WTC11 (cell line): ENCODE data around the gene CWC15. TPM values are rescaled to one million over a fixed set of nuclear protein-coding genes. Genes with fewer than 3 reads are reported as not detected.

ENCODE experiments used
- ATAC-seq: fragments of 200-7000 bp; cut with Tn5 transposase; 2 replicates; pipeline ENCODE4 v1.10.0; 2021; ENCODE audit warnings: mild to moderate bottlenecking, moderate library complexity
- CTCF ChIA-PET: fragments of 300-600 bp; sonication (Branson Sonifier 250); formaldehyde crosslinking; loops from one replicate; lab custom pipeline; 2021; ENCODE audit warnings: antibody characterized with exemption; lab: Charles Lee
- POLR2A ChIA-PET: fragments of 350-600 bp; sonication (Branson Sonifier 250); formaldehyde crosslinking; loops from one replicate; lab custom pipeline; 2021; ENCODE audit warnings: antibody characterized with exemption; lab: Charles Lee
- DNase-seq: peaks from one replicate; pipeline ENCODE4 v3.0.0; 2021; ENCODE audit warnings: low spot score
- H3K27ac Mint-ChIP-seq: 2 replicates; pipeline ENCODE4 v1.8.0; 2021; ENCODE audit warnings: mixed read lengths
- H3K27me3 Mint-ChIP-seq: 2 replicates; pipeline ENCODE4 v1.8.0; 2021; ENCODE audit warnings: low read depth, mild to moderate bottlenecking, moderate library complexity, mixed read lengths
- H3K36me3 Mint-ChIP-seq: 2 replicates; pipeline ENCODE4 v1.8.0; 2021; ENCODE audit warnings: mixed read lengths
- H3K4me1 Mint-ChIP-seq: 2 replicates; pipeline ENCODE4 v1.8.0; 2022; ENCODE audit warnings: mixed read lengths
- H3K4me3 Mint-ChIP-seq: 2 replicates; pipeline ENCODE4 v1.8.0; 2021; ENCODE audit warnings: mild to moderate bottlenecking, moderate library complexity, mixed read lengths
- H3K9me3 Mint-ChIP-seq: 2 replicates; pipeline ENCODE4 v1.8.0; 2021; ENCODE audit warnings: mixed read lengths
- ATF1 ChIP-seq: sonication (generic); formaldehyde crosslinking; IDR thresholded peaks from 2 replicates; pipeline ENCODE4 v1.8.1; 2023; ENCODE audit warnings: mild to moderate bottlenecking, moderate library complexity, missing genetic modification reagents
- ATF6 ChIP-seq: sonication (generic); formaldehyde crosslinking; IDR thresholded peaks from 2 replicates; pipeline ENCODE4 v1.8.1; 2023; ENCODE audit warnings: mild to moderate bottlenecking, missing genetic modification reagents
- CBFB ChIP-seq: sonication (generic); formaldehyde crosslinking; IDR thresholded peaks from 2 replicates; pipeline ENCODE4 v1.8.1; 2022; ENCODE audit warnings: mild to moderate bottlenecking, low read depth, missing genetic modification reagents
- CDX4 ChIP-seq: fragments of 250-450 bp; sonication (Bioruptor Pico); IDR thresholded peaks from 2 replicates; pipeline ENCODE4 v1.9.0; 2021; ENCODE audit warnings: moderate library complexity, mild to moderate bottlenecking, inconsistent platforms, borderline replicate concordance
- CREB1 ChIP-seq: sonication (generic); formaldehyde crosslinking; IDR thresholded peaks from 2 replicates; pipeline ENCODE4 v1.8.0; 2023; ENCODE audit warnings: mild to moderate bottlenecking, missing genetic modification reagents
- E2F1 ChIP-seq: sonication (generic); formaldehyde crosslinking; IDR thresholded peaks from 2 replicates; pipeline ENCODE4 v1.8.0; 2022; ENCODE audit warnings: mild to moderate bottlenecking, missing genetic modification reagents
- EMX1 ChIP-seq: fragments of 250-450 bp; sonication (Bioruptor Pico); IDR thresholded peaks from 2 replicates; pipeline ENCODE4 v1.8.0; 2021; ENCODE audit warnings: mild to moderate bottlenecking
- ERG ChIP-seq: fragments of 250-450 bp; sonication (Bioruptor Pico); IDR thresholded peaks from 2 replicates; pipeline ENCODE4 v1.8.0; 2021; ENCODE audit warnings: mild to moderate bottlenecking
- ETV6 ChIP-seq: sonication (generic); formaldehyde crosslinking; IDR thresholded peaks from 2 replicates; pipeline ENCODE4 v1.8.1; 2022; ENCODE audit warnings: mild to moderate bottlenecking, missing genetic modification reagents
- FOXJ3 ChIP-seq: sonication (generic); formaldehyde crosslinking; IDR thresholded peaks from 2 replicates; pipeline ENCODE4 v1.9.0; 2021; ENCODE audit warnings: missing genetic modification reagents, mild to moderate bottlenecking, borderline replicate concordance
- FOXP1 ChIP-seq: sonication (generic); formaldehyde crosslinking; IDR thresholded peaks from 2 replicates; pipeline ENCODE4 v1.8.0; 2022; ENCODE audit warnings: missing genetic modification reagents, mild to moderate bottlenecking, moderate library complexity, borderline replicate concordance
- HMGXB4 ChIP-seq: sonication (generic); formaldehyde crosslinking; IDR thresholded peaks from 2 replicates; pipeline ENCODE4 v1.8.1; 2023; ENCODE audit warnings: mild to moderate bottlenecking, moderate library complexity, missing genetic modification reagents
- IRF1 ChIP-seq: sonication (generic); formaldehyde crosslinking; IDR thresholded peaks from 2 replicates; pipeline ENCODE4 v1.8.0; 2023; ENCODE audit warnings: missing genetic modification reagents
- IRF2 ChIP-seq: sonication (generic); formaldehyde crosslinking; IDR thresholded peaks from 2 replicates; pipeline ENCODE4 v1.8.0; 2022; ENCODE audit warnings: low read depth, missing genetic modification reagents, borderline replicate concordance
- MLX ChIP-seq: sonication (generic); formaldehyde crosslinking; IDR thresholded peaks from 2 replicates; pipeline ENCODE4 v1.8.1; 2023; ENCODE audit warnings: mild to moderate bottlenecking, missing genetic modification reagents, moderate library complexity
- NFYB ChIP-seq: sonication (generic); formaldehyde crosslinking; conservative IDR thresholded peaks from 2 replicates; pipeline ENCODE4 v1.8.0; 2022; ENCODE audit warnings: low read depth, missing genetic modification reagents
- SP1 ChIP-seq: sonication (generic); formaldehyde crosslinking; conservative IDR thresholded peaks from 2 replicates; pipeline ENCODE4 v1.8.1; 2022; ENCODE audit warnings: missing genetic modification reagents
- TCF7 ChIP-seq: sonication (generic); formaldehyde crosslinking; IDR thresholded peaks from 2 replicates; pipeline ENCODE4 v1.8.0; 2022; ENCODE audit warnings: mild to moderate bottlenecking, low read depth, missing genetic modification reagents, moderate library complexity
- TEAD1 ChIP-seq: sonication (generic); formaldehyde crosslinking; IDR thresholded peaks from 2 replicates; pipeline ENCODE4 v1.8.0; 2022; ENCODE audit warnings: mild to moderate bottlenecking, missing genetic modification reagents
- USF2 ChIP-seq: sonication (generic); formaldehyde crosslinking; IDR thresholded peaks from 2 replicates; pipeline ENCODE4 v1.8.1; 2023; ENCODE audit warnings: mild to moderate bottlenecking, missing genetic modification reagents, moderate library complexity
- ZNF219 ChIP-seq: sonication (generic); formaldehyde crosslinking; IDR thresholded peaks from 2 replicates; pipeline ENCODE4 v1.8.0; 2023; ENCODE audit warnings: missing genetic modification reagents, mild to moderate bottlenecking, borderline replicate concordance
- ZNF671 ChIP-seq: fragments of 250-450 bp; sonication (Bioruptor Pico); IDR thresholded peaks from 2 replicates; pipeline ENCODE4 v1.8.0; 2021; ENCODE audit warnings: mild to moderate bottlenecking
- total RNA-seq: library from RNA; stranded (reverse); gene quantifications from 3 replicates; pipeline ENCODE4 v1.2.3, GENCODE V29; 2021

The CWC15 gene
- total RNA-seq, 1 experiment from 2014 or later: 49.4 TPM

- TF ChIP-seq E2F1 (CRISPR knock-in tag) (no peak), ATF6 (CRISPR knock-in tag) (no peak), IRF1 (no peak), FOXP1 (CRISPR knock-in tag) (no peak), TCF7 (no peak), EMX1 (CRISPR knock-in tag) (no peak), HMGXB4 (CRISPR knock-in tag) (no peak), CDX4 (no peak), ZNF671 (CRISPR knock-in tag) (no peak)
Measured at GRCh38 chr11:94954753-94955152, 18.6 kb downstream of the CWC15 start (continued).

GRCh38 chr11:94948070-94948617 lies 25.2 kb downstream of the CWC15 start:
- H3K4me1 Mint-ChIP-seq: peaks cover 7% of the 10 kb centered on the region
- CTCF ChIA-PET: no interaction called here
- H3K36me3 Mint-ChIP-seq: peaks cover 2% of the 10 kb centered on the region; the same call in 1 of the 2 replicates
- POLR2A ChIA-PET: no interaction called here
- H3K9me3 Mint-ChIP-seq: peaks cover 5% of the 10 kb centered on the region
- H3K27ac Mint-ChIP-seq: no peak overlapping the region
- ATAC-seq (no peak), DNase-seq (no peak)
- TF ChIP-seq CREB1 (CRISPR knock-in tag): no peak
- TF ChIP-seq TCF7: no peak
- no peak for TF ChIP-seq FOXJ3 (CRISPR knock-in tag)
- no peak for TF ChIP-seq NFYB (CRISPR knock-in tag)
- TF ChIP-seq E2F1 (CRISPR knock-in tag): no peak
- TF ChIP-seq CBFB (CRISPR knock-in tag): no peak
- TF ChIP-seq ETV6 (CRISPR knock-in tag): no peak
- no peak for TF ChIP-seq IRF2
- no peak for TF ChIP-seq SP1 (CRISPR knock-in tag)
- peaks cover 7% of the 10 kb centered on the region; the same call in 1 of the 2 replicates for H3K27me3 Mint-ChIP-seq
- no peak overlapping the region for H3K4me3 Mint-ChIP-seq

GRCh38 chr11:94946812-94947211 lies 26.5 kb downstream of the CWC15 start:
- H3K4me3 Mint-ChIP-seq: no peak overlapping the region
- H3K9me3 Mint-ChIP-seq: peaks cover 6% of the 10 kb centered on the region
- H3K27me3 Mint-ChIP-seq: peaks cover 7% of the 10 kb centered on the region; the same call in 1 of the 2 replicates
- H3K27ac Mint-ChIP-seq: no peak overlapping the region
- CTCF ChIA-PET: no interaction called here
- H3K4me1 Mint-ChIP-seq: peaks cover 9% of the 10 kb centered on the region
- no peak for DNase-seq
- POLR2A ChIA-PET: no interaction called here
- H3K36me3 Mint-ChIP-seq: peaks cover 2% of the 10 kb centered on the region; the same call in 1 of the 2 replicates
- ATAC-seq: peak; percentile 82
- TF ChIP-seq TEAD1: no peak
- no peak for TF ChIP-seq MLX (CRISPR knock-in tag)
- no peak for TF ChIP-seq ERG (CRISPR knock-in tag)
- TF ChIP-seq ATF1 (CRISPR knock-in tag): no peak
- no peak for TF ChIP-seq ZNF219 (CRISPR knock-in tag)
- no peak for TF ChIP-seq USF2 (CRISPR knock-in tag)
